ENCODE measurements around the gene IL31.

The IL31 gene

DNA sequence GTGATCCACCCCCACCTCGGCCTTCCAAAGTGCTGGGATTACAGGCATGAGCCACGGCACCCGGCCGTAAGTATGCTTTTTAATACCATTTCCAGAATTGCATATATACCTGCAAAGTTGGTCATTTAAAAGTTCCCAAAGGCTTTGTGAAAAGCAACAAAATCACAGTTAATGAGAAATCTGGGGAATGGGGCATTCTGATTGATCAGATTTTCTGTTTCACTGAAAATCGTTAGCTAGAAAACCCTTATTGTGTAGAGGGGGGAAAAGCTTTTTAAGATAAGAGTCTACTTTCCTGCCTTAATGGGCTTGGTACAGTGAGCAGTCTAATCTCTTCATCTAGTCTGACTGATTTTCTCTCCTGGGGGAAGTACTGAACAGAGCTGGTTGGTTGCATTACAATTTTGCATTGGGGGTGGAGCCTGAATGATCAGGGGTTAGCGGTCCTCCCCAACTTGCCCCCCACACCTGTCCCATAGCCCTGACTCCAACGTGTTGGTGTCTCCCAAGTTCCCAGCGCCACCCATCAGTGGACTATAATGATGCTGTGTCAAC lies 23.8 kb downstream of the IL31 start:
- DNase-seq (ENCODE audit: extremely low read depth, low read depth), result no peak
- TF ChIP-seq, protein P1, sequence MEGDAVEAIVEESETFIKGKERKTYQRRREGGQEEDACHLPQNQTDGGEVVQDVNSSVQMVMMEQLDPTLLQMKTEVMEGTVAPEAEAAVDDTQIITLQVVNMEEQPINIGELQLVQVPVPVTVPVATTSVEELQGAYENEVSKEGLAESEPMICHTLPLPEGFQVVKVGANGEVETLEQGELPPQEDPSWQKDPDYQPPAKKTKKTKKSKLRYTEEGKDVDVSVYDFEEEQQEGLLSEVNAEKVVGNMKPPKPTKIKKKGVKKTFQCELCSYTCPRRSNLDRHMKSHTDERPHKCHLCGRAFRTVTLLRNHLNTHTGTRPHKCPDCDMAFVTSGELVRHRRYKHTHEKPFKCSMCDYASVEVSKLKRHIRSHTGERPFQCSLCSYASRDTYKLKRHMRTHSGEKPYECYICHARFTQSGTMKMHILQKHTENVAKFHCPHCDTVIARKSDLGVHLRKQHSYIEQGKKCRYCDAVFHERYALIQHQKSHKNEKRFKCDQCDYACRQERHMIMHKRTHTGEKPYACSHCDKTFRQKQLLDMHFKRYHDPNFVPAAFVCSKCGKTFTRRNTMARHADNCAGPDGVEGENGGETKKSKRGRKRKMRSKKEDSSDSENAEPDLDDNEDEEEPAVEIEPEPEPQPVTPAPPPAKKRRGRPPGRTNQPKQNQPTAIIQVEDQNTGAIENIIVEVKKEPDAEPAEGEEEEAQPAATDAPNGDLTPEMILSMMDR (IDR thresholded peaks at IDR 0.05; ENCODE audit: low read depth, low read length), result no peak

DNA sequence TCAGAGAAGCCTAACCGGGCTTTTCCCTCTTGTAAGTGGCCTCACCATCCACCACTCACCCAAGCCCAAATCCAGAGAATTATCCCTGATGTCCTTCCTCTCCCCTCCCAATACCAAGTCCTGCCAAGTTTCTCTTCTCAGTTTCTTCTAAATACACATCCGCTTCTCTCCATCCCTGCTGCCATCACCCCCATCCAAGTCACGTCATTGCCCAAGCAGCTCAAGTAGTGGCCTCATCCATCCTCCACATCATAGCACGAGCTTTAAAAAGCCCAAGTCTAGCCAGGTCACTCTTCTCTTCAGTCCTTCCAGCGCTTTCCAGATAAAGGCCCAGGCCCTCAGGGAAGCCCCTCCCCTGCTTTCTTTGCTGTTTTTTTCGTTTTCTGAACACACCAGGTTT lies 25.4 kb downstream of the IL31 start:
- peak; percentile 8 for DNase-seq (ENCODE audit: extremely low read depth, low read depth)
- TF ChIP-seq, protein P1 (IDR thresholded peaks at IDR 0.05; ENCODE audit: low read depth, low read length), result no peak

DNA sequence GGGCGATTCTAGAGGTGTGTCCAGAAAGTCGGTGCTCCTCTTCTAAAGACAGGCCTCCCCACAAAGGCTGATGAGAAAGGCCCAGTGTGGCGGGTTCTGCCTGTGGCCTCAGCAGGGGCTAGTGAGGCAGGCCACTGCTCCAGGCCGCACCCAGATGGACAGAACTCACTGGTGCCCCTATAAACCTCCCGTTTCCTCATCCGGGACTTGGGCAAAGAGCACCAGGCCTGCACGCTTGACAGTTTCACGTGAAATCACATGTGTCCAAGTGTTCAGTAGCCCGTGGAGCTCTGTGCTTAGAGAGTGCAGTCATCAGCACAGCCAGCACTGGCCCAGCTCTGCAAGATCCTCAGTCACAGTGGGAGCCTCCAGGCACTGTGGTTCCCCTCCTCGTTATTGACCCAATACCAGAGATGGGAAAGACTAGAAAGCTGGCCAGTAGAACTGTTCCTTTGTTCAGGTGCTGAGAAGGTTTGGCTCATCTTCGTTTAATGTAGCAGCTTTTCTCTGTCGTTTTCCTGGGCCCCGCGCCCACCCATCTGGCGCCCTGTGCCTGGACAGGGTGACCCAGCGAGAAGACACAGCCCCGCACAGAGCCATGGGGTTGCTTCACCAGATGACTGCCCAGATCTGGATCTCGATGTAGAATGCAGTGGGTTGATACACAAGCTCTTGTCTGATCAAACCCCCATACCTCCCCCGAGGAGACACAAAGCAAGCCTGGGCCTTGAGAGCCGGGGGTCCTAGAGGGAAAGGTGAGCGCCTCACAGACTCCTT lies 26.3 kb downstream of the IL31 start:
- TF ChIP-seq, protein P1 (IDR thresholded peaks at IDR 0.05; ENCODE audit: low read depth, low read length), result no peak
- DNase-seq (ENCODE audit: extremely low read depth, low read depth), result no peak

DNA sequence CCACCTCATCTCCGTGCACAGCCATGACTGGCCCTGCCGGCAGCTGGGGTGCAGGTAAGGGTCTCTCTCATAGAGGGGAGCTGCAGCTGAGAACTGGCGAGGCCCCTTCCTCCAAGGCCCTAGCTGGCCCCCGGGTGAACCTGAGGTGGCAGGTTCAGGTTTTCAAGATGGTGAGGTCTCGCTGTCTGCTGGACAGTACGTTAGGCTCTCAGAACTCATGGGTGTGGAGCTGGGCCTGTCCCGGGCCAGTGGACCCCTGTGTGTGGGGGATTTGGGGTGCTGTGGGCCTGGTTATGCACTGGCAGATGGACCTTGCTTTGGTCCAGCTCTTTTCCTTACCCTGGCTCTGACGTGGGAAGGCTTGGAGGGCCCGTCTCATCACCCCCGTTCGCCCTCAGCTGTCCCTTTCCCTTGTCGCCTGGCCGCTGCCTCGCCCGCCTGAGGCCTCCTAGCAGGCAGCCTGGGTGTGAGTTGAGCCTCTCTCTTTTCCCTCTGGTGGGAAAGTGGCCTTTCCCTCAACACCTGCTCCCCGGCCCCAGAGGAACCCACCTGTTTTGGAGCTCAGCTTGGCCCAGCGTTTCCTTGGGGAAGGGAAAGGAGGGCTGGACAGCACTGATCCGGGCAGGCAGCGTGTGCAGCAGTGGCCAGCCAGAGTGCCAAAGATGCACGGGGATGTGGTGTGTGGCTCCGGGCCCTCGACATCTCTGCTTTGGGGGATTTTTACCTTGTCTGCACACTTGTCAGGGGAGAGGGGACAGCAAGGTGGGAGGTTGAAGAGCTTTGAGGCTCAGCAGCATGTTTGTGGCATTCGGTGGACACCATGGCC lies 28.3 kb downstream of the IL31 start:
- TF ChIP-seq, protein P1 (IDR thresholded peaks at IDR 0.05; ENCODE audit: low read depth, low read length), result no peak
- no peak for DNase-seq (ENCODE audit: extremely low read depth, low read depth)

DNA sequence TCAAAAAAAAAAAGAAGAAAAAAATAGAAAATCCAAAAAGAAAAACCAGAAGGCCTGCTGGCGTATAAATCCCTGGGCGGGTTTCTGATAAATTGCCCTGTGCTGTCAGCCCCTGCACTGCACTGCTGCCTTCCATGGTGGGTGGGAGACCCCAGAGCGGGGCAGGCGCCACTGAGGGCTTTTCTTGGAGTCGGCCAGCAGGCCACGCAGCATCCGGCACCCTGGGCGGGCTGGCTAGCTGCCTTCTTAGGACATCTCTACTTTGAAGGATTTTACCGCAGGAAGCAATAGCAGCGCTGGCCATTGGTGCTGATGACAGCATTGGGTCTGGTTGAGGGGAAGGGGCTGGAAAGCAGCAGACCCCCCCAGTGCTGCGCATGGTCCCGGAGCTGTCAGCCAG lies 29.1 kb downstream of the IL31 start:
- TF ChIP-seq, protein P1 (IDR thresholded peaks at IDR 0.05; ENCODE audit: low read depth, low read length), result no peak
- no peak for DNase-seq (ENCODE audit: extremely low read depth, low read depth)

DNA sequence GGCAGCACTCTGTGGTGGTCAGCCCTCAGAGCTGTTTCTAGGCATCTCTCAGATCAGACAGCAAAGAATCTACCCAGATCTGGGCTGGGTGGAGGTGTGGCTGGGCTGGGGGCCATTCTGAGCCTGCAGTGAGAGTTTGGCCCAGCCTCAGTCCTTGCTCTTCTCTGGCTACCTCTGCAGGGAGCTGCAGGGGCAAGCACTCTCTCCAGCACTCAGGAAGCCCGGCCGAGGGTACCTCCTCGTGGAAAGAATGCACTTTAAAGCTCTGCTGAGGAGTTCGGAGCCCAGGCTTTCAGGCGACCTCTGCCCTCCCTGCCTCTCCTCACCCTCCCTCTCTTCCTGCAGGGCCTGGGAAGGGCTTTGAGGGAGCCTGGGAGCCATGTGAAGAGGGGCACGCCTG lies 31.2 kb downstream of the IL31 start:
- no peak for DNase-seq (ENCODE audit: extremely low read depth, low read depth)
- TF ChIP-seq, protein P1 (IDR thresholded peaks at IDR 0.05; ENCODE audit: low read depth, low read length), result no peak
